Measurements from ENCODE around the gene ADARB1.

GRCh38 chr21:45237401-45237800, 163.0 kb downstream of the ADARB1 start:
- no peak for TF ChIP-seq POLR2A (IDR thresholded peaks at IDR 0.05; ENCODE audit: low read depth, low read length)
- no peak for TF ChIP-seq POLR2AphosphoS5 (IDR thresholded peaks at IDR 0.05; ENCODE audit: low read depth, low read length)

Data from GM12892 (cell line).